Measurements from ENCODE around the gene ATP6V0D1. TPM values are rescaled to one million over a fixed set of nuclear protein-coding genes. Genes with fewer than 3 reads are reported as not detected.

The ATP6V0D1 gene
- total RNA-seq, 1 experiment from 2014 or later: 43.0 TPM

DNA sequence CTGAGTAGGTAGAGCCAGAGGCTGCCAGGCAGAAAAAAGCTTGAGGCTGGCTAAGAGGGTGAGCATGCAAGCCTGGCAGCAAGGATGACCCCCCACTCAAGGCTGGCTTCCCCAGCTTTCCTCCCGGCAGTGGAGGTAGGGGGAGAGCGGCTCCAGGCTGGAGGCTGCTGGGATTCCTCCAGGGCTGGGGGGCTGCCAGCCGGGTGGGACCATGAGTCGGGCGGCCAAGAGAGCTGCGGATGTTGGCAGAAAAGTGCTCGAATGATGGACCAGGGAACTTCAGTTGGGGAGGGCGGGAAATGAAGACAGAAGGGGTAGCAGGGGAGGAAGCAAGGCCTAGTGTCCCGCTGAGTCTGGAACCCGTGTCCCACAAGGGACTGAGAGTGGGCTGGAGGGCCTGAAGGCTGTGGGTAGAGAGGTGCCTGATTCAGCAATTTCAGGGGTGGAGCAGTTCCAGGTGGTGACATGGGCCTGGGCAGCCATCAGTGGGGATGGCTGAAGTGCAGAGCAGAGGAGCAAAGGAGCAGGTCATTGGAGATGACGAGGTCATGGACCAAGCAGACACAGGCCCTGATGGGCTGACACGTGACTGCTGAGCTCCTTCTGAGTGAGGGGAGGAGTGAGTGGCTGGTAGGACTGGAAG, 29.8 kb downstream of the ATP6V0D1 start:
- Histone ChIP-seq H4K91ac (ENCODE audit: insufficient read length, low read depth, low read length) (no peak overlapping the region), H3K4me1 (ENCODE audit: insufficient read depth, low read length) (no peaks in the 10 kb centered on the region), H3K9me3 (ENCODE audit: control insufficient read depth, low read depth, low read length) (no peaks in the 10 kb centered on the region), H3K14ac (ENCODE audit: insufficient read depth, low read length) (no peak overlapping the region; the same call in 1 of the 2 replicates), H3K9ac (ENCODE audit: extremely low read depth, insufficient read length, low read length) (no peak overlapping the region), H2BK5ac (ENCODE audit: insufficient read length, low read length) (no peak overlapping the region), H3T11ph (ENCODE audit: low read length) (no peak overlapping the region), H3K27me3 (ENCODE audit: insufficient read depth, low read length) (no peaks in the 10 kb centered on the region), H3K27ac (ENCODE audit: insufficient read length, low read depth, low read length) (no peak overlapping the region), H4K8ac (replicated peaks; ENCODE audit: insufficient read length, low read depth, low read length) (no peak overlapping the region), H3K56ac (ENCODE audit: insufficient read length, low read depth, low read length) (no peak overlapping the region), H3K79me1 (ENCODE audit: insufficient read depth, low read depth, low read length, poor library complexity, severe bottlenecking) (no peaks in the 10 kb centered on the region), H3K23me2 (ENCODE audit: insufficient read length, low read depth, low read length, poor library complexity, severe bottlenecking) (no peaks in the 10 kb centered on the region), H3K4ac (ENCODE audit: low read depth, low read length) (no peak overlapping the region), H3K4me2 (ENCODE audit: insufficient read depth, insufficient read length, low read length) (no peak overlapping the region), H3K79me2 (ENCODE audit: insufficient read depth, low read length) (no peaks in the 10 kb centered on the region), H2BK20ac (ENCODE audit: low read depth, low read length, poor library complexity, severe bottlenecking) (no peak overlapping the region), H4K5ac (ENCODE audit: insufficient read length, low read depth, low read length) (no peak overlapping the region), H3K18ac (ENCODE audit: insufficient read length, low read depth, low read length) (no peak overlapping the region), H3K23ac (ENCODE audit: insufficient read length, low read depth, low read length) (no peak overlapping the region), H2BK15ac (ENCODE audit: low read depth, low read length) (no peak overlapping the region), H2AK5ac (ENCODE audit: insufficient read length, low read length) (no peak overlapping the region), H2BK12ac (ENCODE audit: insufficient read length, low read depth, low read length) (no peak overlapping the region), H2BK120ac (ENCODE audit: low read depth, low read length, poor library complexity, severe bottlenecking) (no peak overlapping the region), H2AFZ (ENCODE audit: low read length) (no peak overlapping the region), H4K20me1 (ENCODE audit: control insufficient read depth, insufficient read depth, insufficient read length) (no peaks in the 10 kb centered on the region)
- DNase-seq: no peak
- H3K27ac Mint-ChIP-seq: no peak overlapping the region
- H3K4me3 Mint-ChIP-seq: no peak overlapping the region
- no peaks in the 10 kb centered on the region for H3K27me3 Mint-ChIP-seq (ENCODE audit: low read depth)
- H3K9me3 Mint-ChIP-seq: no peaks in the 10 kb centered on the region
- TF ChIP-seq, protein P1, sequence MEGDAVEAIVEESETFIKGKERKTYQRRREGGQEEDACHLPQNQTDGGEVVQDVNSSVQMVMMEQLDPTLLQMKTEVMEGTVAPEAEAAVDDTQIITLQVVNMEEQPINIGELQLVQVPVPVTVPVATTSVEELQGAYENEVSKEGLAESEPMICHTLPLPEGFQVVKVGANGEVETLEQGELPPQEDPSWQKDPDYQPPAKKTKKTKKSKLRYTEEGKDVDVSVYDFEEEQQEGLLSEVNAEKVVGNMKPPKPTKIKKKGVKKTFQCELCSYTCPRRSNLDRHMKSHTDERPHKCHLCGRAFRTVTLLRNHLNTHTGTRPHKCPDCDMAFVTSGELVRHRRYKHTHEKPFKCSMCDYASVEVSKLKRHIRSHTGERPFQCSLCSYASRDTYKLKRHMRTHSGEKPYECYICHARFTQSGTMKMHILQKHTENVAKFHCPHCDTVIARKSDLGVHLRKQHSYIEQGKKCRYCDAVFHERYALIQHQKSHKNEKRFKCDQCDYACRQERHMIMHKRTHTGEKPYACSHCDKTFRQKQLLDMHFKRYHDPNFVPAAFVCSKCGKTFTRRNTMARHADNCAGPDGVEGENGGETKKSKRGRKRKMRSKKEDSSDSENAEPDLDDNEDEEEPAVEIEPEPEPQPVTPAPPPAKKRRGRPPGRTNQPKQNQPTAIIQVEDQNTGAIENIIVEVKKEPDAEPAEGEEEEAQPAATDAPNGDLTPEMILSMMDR (conservative IDR thresholded peaks at IDR 0.05): no peak
- peaks cover 4 to 10% of the 10 kb centered on the region in 2 experiments; a peak in 3 of 4 replicates for H3K4me1 Mint-ChIP-seq
- no CpG with 5 or more reads among the region's 12 CpGs for WGBS (ENCODE audit: extremely low coverage, insufficient read length, low lambda C conversion rate)
- peaks cover 4 to 27% (median 9%) of the 10 kb centered on the region in 3 experiments for H3K36me3 Mint-ChIP-seq (ENCODE audit: insufficient read depth in 1 of 3, low read depth in 3 of 3)

All from H9 (cell line).